GM21528 (cell line): ENCODE measurements around the gene NGLY1.

Experiments
- ATAC-seq: cut with Tn5 transposase; IDR thresholded peaks from one replicate; pipeline ENCODE4 v1.9.1; 2021; ENCODE audit warnings: mild to moderate bottlenecking, moderate library complexity; ENCODE audit not compliant: unreplicated experiment, low FRiP score

The NGLY1 gene

DNA sequence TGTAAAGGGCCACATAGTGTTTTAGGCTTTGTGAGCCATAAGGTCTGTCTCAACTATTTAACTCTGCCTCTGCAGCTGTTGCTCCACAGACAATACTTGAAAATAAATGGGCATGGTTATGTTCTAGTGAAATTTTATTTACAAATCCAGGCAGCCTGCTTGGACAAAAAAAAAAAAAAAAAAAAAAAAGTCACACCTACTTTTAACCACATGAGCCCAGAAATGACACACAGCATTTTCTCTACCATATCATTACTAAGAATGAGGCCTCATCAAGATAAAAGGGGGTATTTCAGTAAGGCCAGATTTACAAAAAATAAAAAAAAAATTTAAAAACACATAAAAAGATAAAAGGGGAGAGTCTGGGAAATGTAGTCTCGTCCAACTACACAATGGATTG lies 1.7 kb upstream of the NGLY1 start:
- no peak for ATAC-seq

DNA sequence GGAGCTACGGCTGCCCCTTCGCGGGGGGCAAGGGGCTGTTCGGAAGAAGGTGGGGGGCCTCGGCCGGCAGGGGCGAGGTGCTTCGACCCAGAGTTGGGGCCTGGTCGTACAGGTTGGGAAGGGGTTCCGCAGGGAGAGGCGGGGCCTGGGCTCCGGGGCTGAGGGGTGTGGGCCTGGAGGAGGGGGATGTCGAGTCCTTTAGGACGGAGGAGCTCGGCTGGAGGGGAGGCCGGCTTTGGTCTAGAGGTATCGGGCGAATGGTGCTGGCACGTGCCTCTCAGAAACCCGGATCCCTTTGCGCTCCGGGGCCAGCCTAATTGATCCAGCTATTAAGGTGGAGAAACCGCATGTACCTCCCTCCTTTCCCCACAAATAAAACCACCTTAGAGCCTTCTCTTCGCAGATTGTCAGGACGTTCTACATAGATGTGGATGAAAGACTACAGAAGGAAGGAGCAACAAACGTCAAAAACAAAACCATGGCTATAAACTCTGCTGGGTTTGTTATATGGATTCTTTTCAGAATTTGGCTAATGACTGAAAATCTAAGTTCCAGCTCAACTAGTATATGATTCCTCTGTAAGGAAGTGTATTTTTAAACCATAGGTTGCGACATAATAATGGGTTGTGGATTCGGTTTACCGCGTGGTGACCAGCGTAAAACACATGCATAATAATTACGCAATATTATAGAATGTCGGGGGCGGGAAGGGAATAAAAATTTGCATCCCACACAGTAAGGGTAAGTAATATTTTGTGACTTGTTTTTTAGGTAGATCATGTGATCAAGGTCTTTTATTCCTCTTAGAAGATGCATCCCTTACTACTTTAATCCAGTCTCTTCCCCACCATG lies 644 bp upstream of the NGLY1 start:
- ATAC-seq = peak; percentile 34

- no peak for ATAC-seq
These were observed 656 bp downstream of the NGLY1 start for GRCh38 chr3:25782636-25782937.

DNA sequence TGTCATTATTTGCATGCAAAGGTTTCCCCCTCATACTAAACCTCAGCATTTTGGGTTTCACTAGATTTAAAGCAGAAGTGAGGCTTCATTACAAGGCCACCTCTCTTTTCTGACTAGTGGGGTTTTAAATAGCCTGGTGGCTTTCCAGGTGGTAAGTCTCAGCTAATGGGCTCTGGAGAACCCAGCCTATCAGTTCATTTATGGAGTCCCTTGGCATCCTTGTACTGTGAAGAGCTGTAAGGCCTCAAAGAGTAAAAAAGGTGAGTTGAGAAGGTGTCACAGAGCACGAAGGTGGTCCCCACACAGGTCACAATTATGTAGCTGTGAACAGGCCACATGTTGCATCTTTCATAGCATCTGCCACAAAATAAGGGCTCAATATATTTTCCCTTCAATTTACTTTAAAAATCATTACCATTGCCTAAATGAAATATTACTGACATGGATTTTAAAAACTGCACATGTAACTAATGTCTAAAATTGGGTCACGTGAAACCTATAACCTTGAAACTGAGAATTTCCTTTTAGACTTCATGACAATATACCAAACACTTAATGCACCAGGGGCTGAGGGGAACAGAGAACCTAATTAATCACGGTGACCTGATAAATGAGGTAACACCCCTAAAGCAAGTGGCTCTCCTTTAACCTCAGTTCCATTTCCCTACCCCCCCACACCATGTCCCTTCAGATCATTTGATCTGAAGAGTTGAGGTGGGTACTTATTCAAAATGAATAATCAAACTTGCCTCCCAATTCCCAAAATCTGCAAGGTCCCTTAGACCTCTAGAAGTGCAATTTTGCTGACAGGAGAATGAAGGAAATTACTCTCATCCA lies 1.3 kb downstream of the NGLY1 start:
- ATAC-seq = peak; percentile 65

DNA sequence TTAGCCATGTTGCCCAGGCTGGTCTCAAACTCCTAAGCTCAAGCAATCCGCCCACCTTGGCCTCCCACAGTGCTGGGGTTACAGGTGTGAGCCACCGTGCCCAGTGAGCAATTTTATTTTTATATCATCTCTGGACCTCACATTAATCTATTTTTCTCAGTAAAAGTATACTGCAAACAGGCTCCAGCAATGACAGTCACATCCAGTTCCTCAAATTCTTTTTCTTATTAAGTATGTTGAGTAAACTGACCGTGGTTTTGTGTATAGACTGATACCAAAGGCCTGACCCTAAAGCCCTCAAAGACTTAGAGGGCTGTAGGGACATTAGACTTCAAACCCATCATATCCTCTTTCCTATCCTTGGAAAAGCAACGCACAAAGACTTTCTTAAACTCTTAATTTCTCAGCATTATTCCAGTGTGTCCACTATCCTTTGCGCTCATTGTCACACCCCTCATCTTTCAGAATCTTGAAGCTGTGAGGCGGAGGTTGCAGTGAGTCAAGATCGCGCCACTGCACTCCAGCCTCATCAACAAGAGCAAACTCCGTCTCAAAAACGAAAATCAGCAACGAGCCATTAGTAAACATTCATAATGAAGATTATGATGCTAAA lies 2.0 kb downstream of the NGLY1 start:
- no peak for ATAC-seq

GRCh38 chr3:25780618-25781017 lies 2.6 kb downstream of the NGLY1 start:
- ATAC-seq = no peak

- ATAC-seq = peak; percentile 54
These were observed 7.3 kb downstream of the NGLY1 start for GRCh38 chr3:25775936-25776335.

GRCh38 chr3:25768851-25769250 lies 14.4 kb downstream of the NGLY1 start:
- peak; percentile 96 for ATAC-seq

- ATAC-seq = no peak
These were observed 31.5 kb downstream of the NGLY1 start for GRCh38 chr3:25751725-25752124.

DNA sequence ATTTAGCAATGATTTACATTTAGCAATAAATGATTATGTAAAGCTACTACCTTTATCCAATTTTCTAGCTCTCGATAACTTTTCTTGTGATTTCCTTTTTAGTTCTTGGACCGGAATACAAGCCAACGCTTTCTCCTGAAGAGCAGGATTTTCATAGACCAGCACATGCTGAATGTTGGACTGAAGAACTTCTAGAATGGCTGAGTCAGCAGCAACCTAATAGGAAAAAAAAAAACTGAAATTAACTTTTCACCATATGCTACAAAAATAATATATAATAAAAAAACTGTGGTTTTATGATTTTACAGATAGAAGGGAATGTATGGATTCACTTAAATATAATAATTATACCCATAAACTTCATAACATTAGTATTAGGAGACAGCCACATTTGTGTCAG lies 32.2 kb downstream of the NGLY1 start:
- ATAC-seq = no peak

GRCh38 chr3:25749031-25749581 lies 34.1 kb downstream of the NGLY1 start:
- no peak for ATAC-seq

DNA sequence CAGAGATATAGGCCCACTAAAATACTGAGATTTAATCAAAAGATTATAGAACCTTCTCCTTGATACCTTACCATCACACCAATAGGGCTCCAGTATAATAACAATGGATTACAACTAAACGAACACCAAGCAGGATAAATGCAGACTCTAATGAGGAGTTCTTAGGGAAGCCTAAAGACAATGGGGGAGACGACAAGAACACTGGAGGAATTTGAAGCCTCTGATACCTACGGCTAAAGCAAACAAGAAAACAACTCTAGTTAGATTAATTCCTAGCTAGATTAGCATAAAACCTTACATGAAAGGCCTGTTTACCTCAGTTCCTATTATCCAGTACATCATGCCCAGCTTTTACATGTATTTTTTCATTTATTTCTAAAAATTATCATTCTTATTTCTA lies 35.1 kb downstream of the NGLY1 start:
- ATAC-seq = no peak

DNA sequence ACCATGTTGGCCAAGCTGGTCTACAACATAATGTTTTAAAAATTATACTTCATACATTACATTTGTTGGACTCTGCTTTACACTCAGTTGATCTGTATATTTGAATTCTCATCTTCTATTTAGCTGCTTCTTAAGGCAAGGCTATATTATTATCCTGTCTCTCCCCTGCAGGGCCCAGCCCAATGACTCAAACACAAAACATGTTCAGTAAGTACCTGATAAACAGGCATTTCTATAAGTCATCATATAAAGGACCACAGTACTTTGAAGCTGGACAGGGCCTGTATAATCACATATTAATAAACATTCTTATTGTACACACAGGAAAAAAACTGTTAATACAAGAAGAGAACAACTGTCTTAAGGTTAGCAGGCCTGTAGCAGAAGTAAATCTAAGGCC lies 36.2 kb downstream of the NGLY1 start:
- ATAC-seq = no peak

- no peak for ATAC-seq
These were observed 38.8 kb downstream of the NGLY1 start for GRCh38 chr3:25744470-25744869.

- ATAC-seq = no peak
These were observed 55.1 kb downstream of the NGLY1 start for GRCh38 chr3:25728101-25728500.

DNA sequence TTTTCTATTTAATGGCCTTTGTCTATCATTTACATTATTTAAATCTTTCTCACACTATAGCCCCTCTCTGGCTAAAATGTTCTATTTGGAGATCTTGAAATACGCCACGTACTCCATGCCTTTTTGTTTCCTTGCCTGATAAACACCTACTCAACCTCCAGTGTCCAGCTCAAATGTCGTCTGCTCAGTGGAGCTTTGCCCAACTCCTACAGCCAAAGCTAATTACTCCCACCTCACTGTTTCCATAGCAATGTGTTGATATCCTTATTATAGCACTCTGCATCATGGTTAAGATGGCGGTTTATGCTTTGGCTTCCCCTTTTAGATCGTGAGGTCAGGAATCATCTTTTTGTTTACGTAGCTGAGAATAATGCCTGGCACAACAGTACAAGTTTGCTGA lies 55.9 kb downstream of the NGLY1 start:
- ATAC-seq = no peak

- no peak for ATAC-seq
These were observed 57.4 kb downstream of the NGLY1 start for GRCh38 chr3:25725810-25726209.

DNA sequence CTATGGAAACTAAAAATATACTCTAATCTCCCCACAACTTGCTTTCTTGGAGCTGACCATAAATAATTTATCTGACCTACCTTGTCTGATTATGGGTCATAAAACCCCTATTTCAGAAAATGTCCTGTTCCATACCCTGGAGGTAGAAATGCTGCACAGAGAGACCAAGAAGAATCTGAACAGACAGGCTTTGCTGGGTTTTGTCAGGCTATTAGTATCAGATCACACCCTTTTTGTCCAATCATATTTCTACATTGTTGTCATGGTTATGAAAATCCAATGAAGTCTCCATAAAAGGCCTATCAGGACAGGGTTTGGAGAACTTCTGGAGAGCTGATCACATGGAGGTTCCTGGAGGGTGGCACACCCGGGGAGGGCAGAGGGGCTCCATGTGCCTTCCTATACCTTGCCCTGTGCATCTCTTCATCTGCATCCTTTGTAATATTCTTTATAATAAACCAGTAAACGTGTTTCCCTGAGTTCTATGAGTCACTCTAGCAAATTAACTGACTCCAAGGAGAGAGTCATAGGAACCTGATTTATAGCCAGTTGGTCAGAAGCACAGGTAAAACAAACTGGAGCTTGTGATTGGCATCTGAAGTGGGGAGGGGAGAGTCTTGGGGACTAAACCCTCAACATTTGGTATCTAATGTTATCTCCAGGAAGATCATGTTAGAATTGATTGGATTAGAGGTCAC lies 58.1 kb downstream of the NGLY1 start:
- no peak for ATAC-seq

DNA sequence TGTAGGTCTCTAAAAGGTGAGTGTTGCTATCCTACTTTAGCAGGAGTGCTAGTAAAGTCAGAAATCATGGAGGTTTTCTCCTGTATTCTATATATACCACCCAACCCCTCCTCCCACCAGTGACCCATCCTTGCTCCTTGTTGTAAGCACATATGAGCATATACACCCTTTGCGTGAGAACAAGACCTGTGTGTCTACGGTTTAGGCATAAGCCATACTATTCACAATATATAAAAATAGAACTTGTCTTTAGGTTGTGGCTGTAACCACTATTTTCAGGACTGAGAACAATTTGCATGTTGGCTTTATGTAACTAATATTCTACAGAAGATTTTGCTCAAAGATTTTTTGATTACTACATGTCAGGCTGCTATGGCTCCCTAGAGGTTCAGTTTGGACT lies 59.4 kb downstream of the NGLY1 start:
- ATAC-seq = peak; percentile 78

GRCh38 chr3:25719321-25719720 lies 63.9 kb downstream of the NGLY1 start:
- ATAC-seq = no peak
